SK-MEL-5 (cell line): ENCODE data around the gene MYOT. TPM values are rescaled to one million over a fixed set of nuclear protein-coding genes. Genes with fewer than 3 reads are reported as not detected.
"Not testable (repeated sequence)": the region's sequence is repeated elsewhere in the genome, so short reads cannot be mapped to it uniquely, and the experiment has no call there.

Experiments
- DNase-seq: peaks from one replicate; pipeline ENCODE4 v3.0.0-alpha.2; 2016; ENCODE audit warnings: low read depth, low spot score
- in situ Hi-C: cut with HindIII; loops from 2 replicates; pipeline ENCODE4 v1.10.0; 2016; ENCODE audit warnings: low sequenced_read_pairs, high pct_unique_total_duplicates, low pct_unique_long_range_greater_than_20kb
- total RNA-seq: library from RNA; depleted of rRNA; stranded (reverse); fragments of >200 nt; shearing (Covaris generic); gene quantifications from 2 replicates; pipeline ENCODE4 v1.2.3, GENCODE V29; 2014

MYOT gene
- total RNA-seq, 1 experiment from 2014 or later = 0.05 TPM

GRCh38 chr5:137843676-137844299, 23.9 kb upstream of the MYOT start:
- DNase-seq = no peak
- in situ Hi-C loops = no loop called here

- no peak for DNase-seq
- in situ Hi-C loops = no loop called here
These were observed 22.2 kb upstream of the MYOT start for GRCh38 chr5:137845472-137845871.

DNA sequence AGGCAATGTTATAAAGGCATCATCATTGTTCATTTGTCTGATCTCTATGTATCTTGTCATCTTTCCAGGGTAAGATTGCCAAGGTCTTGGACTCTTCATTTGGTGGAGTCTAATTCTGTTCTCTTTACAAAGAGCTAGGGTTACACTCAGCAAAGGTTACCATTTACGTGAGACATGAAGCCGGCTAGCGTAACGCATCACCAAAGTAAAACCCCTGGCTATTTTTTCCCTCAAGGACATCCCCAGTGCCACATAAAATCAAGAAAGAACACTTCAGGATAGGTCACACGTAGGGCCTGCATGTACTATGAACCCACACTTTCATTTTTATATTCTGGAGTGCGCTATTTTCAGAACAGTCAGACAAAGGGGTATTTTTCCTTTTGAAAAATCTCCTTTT, 20.0 kb upstream of the MYOT start:
- in situ Hi-C loops = no loop called here
- DNase-seq = peak; percentile 91

- DNase-seq, in situ Hi-C loops: not testable (repeated sequence)
These were observed 14.5 kb upstream of the MYOT start for GRCh38 chr5:137853165-137853564.

DNA sequence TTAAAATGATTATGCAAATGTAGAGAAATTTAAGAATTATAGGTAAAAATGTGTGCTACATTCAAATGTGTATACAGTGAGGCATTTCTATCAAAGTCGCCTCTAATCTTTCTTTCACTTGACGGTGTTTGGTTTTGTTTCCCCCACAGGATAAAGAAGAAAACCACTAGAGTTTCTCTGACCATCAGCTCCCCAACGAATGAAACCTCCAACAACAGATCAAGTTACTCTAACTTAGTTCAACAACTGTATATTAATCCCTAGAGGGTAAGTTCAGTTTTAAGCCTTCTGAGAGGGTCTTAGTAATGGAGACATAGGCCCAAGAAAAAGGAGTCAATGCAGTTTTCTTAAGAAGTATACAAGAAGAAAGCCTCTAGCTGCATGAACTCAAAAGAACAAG, 11.5 kb upstream of the MYOT start:
- in situ Hi-C loops = no loop called here
- no peak for DNase-seq

DNA sequence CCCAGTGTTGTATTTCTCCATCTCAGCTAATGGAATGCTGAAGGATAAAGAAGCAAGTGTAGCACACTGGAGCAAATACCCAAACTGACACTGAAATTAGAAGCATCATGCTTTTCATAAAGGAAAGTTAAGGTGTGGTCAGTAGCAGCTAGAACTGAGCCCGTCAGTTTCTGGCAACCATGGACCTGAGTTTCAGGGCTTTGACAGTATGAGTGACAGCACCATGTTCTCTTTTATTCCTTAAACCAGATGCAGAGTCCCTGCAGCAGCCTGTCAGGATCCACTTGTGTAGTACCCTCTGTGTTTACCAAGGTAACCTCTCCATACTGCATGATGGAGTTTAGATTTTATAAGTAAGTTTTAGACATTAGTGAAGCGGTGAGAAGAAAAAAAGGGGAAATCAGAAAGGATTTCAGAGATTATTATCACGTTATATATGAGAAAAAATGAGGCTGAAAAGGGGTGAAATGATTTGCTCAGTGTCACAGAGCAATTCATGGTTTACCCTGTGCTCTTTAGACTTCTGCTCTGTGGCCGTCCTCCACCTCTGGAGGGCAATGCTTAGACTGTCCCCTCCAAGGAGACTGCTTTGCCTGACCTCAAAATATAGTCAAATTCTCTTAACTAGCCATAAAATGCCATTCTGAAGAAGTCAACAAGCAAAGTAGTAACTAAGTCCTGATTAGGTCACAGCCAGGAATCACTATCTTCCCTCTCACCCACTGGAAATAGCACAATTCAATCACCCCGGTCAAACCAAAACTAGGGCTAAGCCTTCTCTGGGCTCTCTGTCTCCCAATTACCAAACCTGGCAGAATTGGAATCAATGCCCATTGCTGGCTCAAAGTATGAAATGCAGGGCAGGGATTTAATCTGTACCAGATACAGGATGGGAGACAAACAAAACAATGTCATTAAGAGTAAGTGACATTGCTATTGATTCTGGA, 10.5 kb upstream of the MYOT start:
- in situ Hi-C loops = no loop called here
- DNase-seq = no peak

GRCh38 chr5:137858223-137858916, 9.3 kb upstream of the MYOT start:
- DNase-seq = no peak
- in situ Hi-C loops = no loop called here

DNA sequence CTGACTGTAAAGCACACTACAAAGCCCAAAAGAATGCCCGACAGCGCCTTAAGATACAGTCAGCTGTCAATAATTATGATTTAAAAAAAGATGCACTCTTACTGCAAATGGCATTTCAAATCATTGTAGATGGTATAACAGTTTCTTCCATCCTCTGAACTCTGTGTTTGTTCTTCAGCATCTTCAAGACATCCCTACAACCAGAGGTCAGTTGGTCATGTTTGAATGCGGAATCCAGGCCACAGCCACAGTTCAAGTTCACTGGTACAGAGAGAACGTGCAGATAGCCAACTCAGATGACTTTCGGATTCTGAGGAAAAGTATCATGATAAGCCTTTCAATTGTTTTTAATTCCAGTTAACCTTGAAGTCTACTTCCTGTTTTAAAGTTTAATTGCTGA, 8.7 kb upstream of the MYOT start:
- in situ Hi-C loops = no loop called here
- DNase-seq = no peak

DNA sequence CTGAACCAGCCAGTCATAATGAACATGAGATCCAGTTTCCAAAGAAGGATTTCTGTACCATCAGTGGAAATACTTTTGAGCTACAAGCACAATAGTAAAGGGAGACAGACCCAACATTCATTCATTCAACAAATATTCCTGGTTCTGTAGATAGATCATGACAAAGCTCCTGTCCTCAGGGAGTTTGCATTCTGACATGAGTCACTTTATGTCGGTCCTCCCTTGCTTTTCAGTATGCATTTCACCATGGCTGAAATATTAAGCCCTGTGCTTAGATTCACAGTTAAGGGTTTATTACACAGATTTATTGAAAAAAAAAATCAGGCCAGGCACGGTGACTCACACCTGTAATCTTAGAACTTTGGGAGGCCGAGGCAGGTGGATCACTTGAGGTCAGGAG, 5.4 kb upstream of the MYOT start:
- in situ Hi-C loops = no loop called here
- no peak for DNase-seq

DNA sequence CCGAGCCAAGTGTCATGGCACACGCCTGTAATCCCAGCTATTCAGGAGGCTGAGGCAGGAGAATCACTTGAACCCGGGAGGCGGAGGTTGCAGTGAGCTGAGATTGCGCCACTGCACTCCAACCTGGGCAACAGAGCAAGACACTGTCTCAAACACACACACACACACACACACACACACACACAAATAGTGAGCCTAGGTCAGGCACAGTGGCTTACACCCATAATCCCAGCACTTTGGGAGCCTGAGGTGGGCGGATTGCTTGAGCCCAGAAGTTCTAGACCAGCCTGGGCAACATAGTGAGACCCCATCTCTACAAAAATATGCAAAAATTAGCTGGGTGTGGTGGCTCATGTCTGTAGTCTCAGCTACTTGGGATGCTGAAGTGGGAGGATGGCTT, 4.0 kb upstream of the MYOT start:
- in situ Hi-C loops, DNase-seq: not testable (repeated sequence)

- in situ Hi-C loops = no loop called here
- no peak for DNase-seq
These were observed 895 bp upstream of the MYOT start for GRCh38 chr5:137866541-137867388.

- DNase-seq = no peak
- in situ Hi-C loops = no loop called here
These were observed 3.1 kb downstream of the MYOT start for GRCh38 chr5:137870647-137871339.

DNA sequence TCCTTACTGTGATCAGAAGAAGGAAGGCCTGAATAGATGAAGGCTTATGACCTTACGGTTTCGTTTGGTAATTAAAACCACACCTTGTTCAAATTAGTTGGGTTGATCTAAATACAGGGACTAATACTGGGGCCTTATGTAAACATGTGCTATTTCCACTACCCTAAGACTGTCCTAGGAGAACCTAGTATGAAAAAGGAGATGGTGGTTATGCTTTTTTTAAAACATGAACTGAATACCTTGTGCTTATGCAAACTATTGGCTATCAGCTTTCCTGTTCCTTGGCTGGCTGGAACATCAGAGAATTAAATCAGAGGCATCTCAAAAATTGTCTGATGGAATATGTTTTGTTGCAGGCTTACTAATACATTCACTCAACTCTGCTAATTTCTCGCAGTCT, 3.9 kb downstream of the MYOT start:
- no peak for DNase-seq
- in situ Hi-C loops = no loop called here

- no peak for DNase-seq
- in situ Hi-C loops = no loop called here
These were observed 4.8 kb downstream of the MYOT start for GRCh38 chr5:137872466-137872865.

GRCh38 chr5:137876101-137876500, 8.4 kb downstream of the MYOT start:
- DNase-seq = no peak
- in situ Hi-C loops = no loop called here

DNA sequence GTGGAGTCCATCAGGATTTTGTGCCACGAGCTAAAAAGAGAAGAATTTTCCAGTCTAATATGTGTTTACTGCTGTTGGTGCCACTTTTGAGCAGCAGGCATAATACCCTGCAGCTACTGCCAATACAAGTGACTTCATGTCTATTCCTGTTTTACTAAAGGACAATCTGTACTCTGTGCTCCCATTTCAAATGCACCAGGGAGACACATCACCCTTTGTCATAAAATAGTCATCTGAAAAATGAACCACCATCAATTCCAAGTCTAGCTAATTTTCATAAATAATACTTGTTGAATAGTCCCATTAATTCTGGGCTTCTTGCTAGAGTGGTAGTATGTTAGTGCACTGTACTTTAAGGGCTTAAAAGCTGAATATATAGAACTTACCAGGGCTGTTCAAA, 12.7 kb downstream of the MYOT start:
- in situ Hi-C loops = no loop called here
- DNase-seq = peak; percentile 77

DNA sequence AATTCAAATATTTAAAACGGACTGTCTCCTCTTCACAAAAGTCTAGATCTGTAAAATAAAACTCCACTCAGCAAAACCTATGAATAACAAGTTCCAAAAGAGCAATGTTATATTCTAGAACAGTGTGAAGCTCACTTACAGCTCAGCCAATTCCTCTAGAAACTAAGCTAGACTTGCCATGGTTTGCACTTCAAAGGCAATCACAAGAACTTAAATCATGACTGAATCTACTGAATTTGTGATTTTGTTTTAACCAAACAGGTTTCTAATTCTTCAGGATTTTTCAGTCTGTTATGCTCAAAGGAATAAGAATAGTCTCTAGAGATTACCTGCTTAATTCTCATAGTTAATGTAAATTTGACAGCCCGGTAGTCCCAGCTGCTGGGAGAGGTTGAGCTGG, 20.2 kb downstream of the MYOT start:
- DNase-seq = peak; percentile 13
- in situ Hi-C loops = no loop called here
